ENCODE measurements around the gene CD207.

Gene CD207

DNA sequence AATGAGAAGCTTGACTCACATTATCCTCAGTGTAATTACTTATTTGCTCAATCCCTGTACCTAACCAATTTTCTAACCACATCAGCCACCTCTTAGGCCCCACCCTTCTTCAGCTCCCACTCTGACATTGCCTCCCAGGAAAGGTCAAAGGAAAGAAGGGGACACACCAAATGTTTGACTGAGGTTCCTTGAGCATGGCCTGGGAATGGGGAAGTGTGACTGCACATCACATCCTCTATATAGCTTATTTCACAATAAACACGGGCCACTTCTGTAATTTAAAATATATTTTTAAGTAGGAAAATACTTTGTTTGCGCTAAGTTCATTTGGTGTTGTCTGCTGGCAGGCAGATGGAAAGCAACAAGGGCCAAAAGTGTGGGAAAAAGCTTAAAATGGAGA lies 42.2 kb downstream of the CD207 start:
- DNase-seq (ENCODE audit: low spot score) = no peak

- DNase-seq (ENCODE audit: low spot score) = no peak
Measured at GRCh38 chr2:70790136-70790828, 45.3 kb downstream of the CD207 start, which contains the start of gene FIGLA. FIGLA (minus strand) TSS chr2:70790643; CDS start chr2:70790638, 5 bp downstream.

DNA sequence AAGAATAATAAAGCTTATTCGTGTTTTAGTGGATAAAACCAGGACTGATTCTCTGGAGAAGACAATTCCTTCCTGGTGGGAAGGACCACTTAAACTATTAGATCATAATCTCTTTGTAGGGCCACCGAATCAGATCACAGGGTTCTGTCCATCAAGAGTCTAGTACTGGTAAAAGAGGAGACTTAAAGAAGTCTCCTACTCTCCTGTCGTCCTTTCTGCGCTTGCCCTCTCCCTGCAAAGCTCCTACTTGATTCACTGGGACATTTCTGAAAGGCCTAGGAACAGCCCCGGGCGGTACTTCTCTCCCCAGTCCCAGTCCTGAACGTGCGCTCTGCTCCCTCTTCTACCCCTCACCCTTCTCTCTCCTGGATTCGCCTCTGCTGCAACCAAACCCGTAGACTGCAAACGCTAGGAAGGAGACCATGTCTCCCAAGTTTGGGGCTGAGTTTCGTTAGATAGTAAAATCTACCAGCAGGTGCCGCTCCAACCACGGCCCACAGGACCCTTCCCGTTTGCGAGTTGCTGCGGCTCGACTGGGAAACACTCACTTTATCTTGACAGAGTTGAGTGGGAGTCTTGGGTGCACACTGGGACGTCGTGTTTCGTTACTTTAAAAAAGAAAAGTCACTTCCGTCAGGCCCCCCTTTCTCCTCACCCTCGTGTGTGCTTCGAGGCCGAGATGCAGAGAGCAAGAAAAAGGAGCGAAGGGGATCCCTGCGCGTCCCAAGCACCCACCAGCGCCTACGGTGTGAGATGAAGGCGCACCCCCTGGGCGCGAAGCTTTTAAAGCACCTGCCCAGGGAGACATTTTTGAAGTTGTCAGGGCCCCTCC lies 46.1 kb downstream of the CD207 start:
- peak; percentile 27 for DNase-seq (ENCODE audit: low spot score)

DNA sequence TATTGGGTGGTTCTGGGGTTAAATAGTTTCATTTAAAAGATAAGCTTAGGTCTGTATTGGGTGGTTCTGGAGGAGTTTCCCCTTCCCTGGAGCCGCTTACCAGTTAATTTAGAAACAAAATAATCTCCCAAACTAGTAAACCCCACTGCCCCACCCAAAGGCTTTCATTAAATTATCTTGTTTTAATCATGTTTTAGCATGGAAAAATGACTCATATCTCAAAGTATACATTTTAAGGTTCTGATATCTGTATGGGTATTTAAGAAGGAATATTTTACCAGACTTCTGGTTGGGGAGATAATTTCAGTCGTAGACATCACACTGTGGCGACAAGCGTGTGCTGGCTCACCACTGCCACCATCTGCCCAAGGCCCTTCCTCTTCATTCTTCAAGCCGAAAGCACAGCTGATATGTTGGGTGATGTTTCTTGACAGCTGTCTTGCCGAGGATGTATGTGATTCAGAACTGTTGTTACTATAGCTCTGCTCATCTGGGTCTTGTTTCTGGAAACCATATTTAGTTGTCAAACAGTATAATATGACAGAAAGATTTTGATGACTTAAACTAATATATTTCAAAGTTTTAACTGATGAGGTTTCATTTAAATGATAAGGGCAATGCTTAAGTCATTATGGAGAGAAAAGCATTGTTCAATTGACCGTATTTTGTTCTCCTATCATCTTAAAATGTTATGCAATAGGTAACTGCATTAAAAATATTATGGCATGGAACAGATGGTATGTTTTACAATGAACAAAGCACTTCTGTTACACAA lies 50.3 kb downstream of the CD207 start:
- peak; percentile 71 for DNase-seq (ENCODE audit: low spot score)

- DNase-seq (ENCODE audit: low spot score) = no peak
Measured at GRCh38 chr2:70784320-70784719, 51.3 kb downstream of the CD207 start.
